Activated CD4-positive, alpha-beta T cell treated with anti-CD3 and anti-CD28 coated beads, Interleukin-2, amount 10 ng/mL, durations not matched to agents 24 days and 14 days (primary cell): Measurements from ENCODE around the gene PSD4. TPM values are rescaled to one million over a fixed set of nuclear protein-coding genes. Genes with fewer than 3 reads are reported as not detected.
A peak's percentile ranks its signal among the peaks of the same experiment; 100 is the strongest.
"Not testable (repeated sequence)": the region's sequence is repeated elsewhere in the genome, so short reads cannot be mapped to it uniquely, and the experiment has no call there.

Experiments used
- DNase-seq: peaks from one replicate; pipeline ENCODE4 v3.0.0; 2022
- H3K27ac Mint-ChIP-seq: one replicate; pipeline ENCODE4 v1.8.0; 2022; ENCODE audit warnings: mild to moderate bottlenecking, mixed read lengths
- H3K27me3 Mint-ChIP-seq: one replicate; pipeline ENCODE4 v1.8.0; 2022; ENCODE audit warnings: mixed read lengths
- H3K36me3 Mint-ChIP-seq: one replicate; pipeline ENCODE4 v1.8.0; 2022; ENCODE audit warnings: low read depth, mild to moderate bottlenecking, mixed read lengths
- H3K4me1 Mint-ChIP-seq: one replicate; pipeline ENCODE4 v1.8.0; 2021; ENCODE audit warnings: mixed read lengths
- H3K4me3 Mint-ChIP-seq: one replicate; pipeline ENCODE4 v1.8.0; 2022; ENCODE audit warnings: mild to moderate bottlenecking, moderate library complexity, mixed read lengths
- H3K9me3 Mint-ChIP-seq: one replicate; pipeline ENCODE4 v1.8.0; 2021; ENCODE audit warnings: mixed read lengths
- intact Hi-C: fragments of 100-400 bp; cut with micrococcal nuclease; formaldehyde crosslinking; loops from one replicate; pipeline ENCODE4 v1.15.1; 2023
- total RNA-seq: library from RNA; stranded (reverse); gene quantifications from 2 replicates; pipeline ENCODE4 v1.2.3, GENCODE V29; 2022

Gene PSD4
- total RNA-seq, 1 donor from 2014 or later, result 278 TPM

- Mint-ChIP-seq H3K4me3 (no peak overlapping the region), H3K27ac (no peak overlapping the region), H3K4me1 (peaks cover 26% of the 10 kb centered on the region), H3K27me3 (peaks cover 2% of the 10 kb centered on the region), H3K9me3 (no peaks in the 10 kb centered on the region), H3K36me3 (no peaks in the 10 kb centered on the region)
- intact Hi-C loops, result no loop called here
- no peak for DNase-seq
These were observed 55.4 kb downstream of the PSD4 start for GRCh38 chr2:113228991-113229716.

GRCh38 chr2:113229795-113230194 is 56.0 kb downstream of the PSD4 start:
- intact Hi-C loops, result loop anchor here (5.0 kb wide), 1 partner anchor 32 kb away; no protein-coding TSS in a partner anchor
- Mint-ChIP-seq H3K4me3 (no peak overlapping the region), H3K27me3 (no peaks in the 10 kb centered on the region), H3K4me1 (peaks cover 26% of the 10 kb centered on the region), H3K9me3 (no peaks in the 10 kb centered on the region), H3K27ac (no peak overlapping the region), H3K36me3 (no peaks in the 10 kb centered on the region)
- DNase-seq, result no peak

- Mint-ChIP-seq H3K4me3 (peak overlapping the region; percentile 14), H3K27ac (peak overlapping the region; percentile 78)
- no peak for DNase-seq
These were observed 56.8 kb downstream of the PSD4 start for GRCh38 chr2:113230531-113230930.

GRCh38 chr2:113231064-113231463 is 57.3 kb downstream of the PSD4 start:
- DNase-seq, result no peak
- intact Hi-C loops, result loop anchor here (5.0 kb wide), 1 partner anchor 34 kb away; no protein-coding TSS in a partner anchor
- Mint-ChIP-seq H3K36me3 (peaks cover 3% of the 10 kb centered on the region), H3K27ac (no peak overlapping the region), H3K9me3 (no peaks in the 10 kb centered on the region), H3K27me3 (no peaks in the 10 kb centered on the region), H3K4me3 (no peak overlapping the region), H3K4me1 (peaks cover 28% of the 10 kb centered on the region)

More at GRCh38 chr2:113230531-113230930, 56.8 kb downstream of the PSD4 start:
- Mint-ChIP-seq H3K4me1 (peaks cover 28% of the 10 kb centered on the region), H3K9me3 (no peaks in the 10 kb centered on the region), H3K36me3 (peaks cover 3% of the 10 kb centered on the region), H3K27me3 (no peaks in the 10 kb centered on the region)
- intact Hi-C loops, result loop anchor here (5.0 kb wide), 1 partner anchor 33 kb away; no protein-coding TSS in a partner anchor

- no peak for DNase-seq
- Mint-ChIP-seq H3K27ac (no peak overlapping the region), H3K4me1 (peaks cover 28% of the 10 kb centered on the region), H3K4me3 (no peak overlapping the region), H3K36me3 (peaks cover 3% of the 10 kb centered on the region), H3K9me3 (no peaks in the 10 kb centered on the region), H3K27me3 (no peaks in the 10 kb centered on the region)
- intact Hi-C loops, result loop anchor here (5.0 kb wide), 1 partner anchor 35 kb away; no protein-coding TSS in a partner anchor
These were observed 58.4 kb downstream of the PSD4 start for GRCh38 chr2:113232123-113232522.

GRCh38 chr2:113232740-113233139 is 59.0 kb downstream of the PSD4 start:
- no peak overlapping the region for H3K4me3 Mint-ChIP-seq
- intact Hi-C loops, result loop anchor here (5.0 kb wide), 1 partner anchor 35 kb away; no protein-coding TSS in a partner anchor
- no peaks in the 10 kb centered on the region for H3K27me3 Mint-ChIP-seq
- no peak for DNase-seq
- peaks cover 30% of the 10 kb centered on the region for H3K4me1 Mint-ChIP-seq
- H3K9me3 Mint-ChIP-seq, result no peaks in the 10 kb centered on the region
- peaks cover 3% of the 10 kb centered on the region for H3K36me3 Mint-ChIP-seq
- no peak overlapping the region for H3K27ac Mint-ChIP-seq

GRCh38 chr2:113233593-113234550 is 60.1 kb downstream of the PSD4 start:
- H3K4me3 Mint-ChIP-seq, result no peak overlapping the region
- H3K27me3 Mint-ChIP-seq, result no peaks in the 10 kb centered on the region
- no peaks in the 10 kb centered on the region for H3K9me3 Mint-ChIP-seq
- intact Hi-C loops, result loop anchor here (5.0 kb wide), 1 partner anchor 37 kb away; no protein-coding TSS in a partner anchor
- H3K4me1 Mint-ChIP-seq, result peaks cover 25% of the 10 kb centered on the region
- peak overlapping the region; percentile 15 for H3K27ac Mint-ChIP-seq
- peaks cover 3% of the 10 kb centered on the region for H3K36me3 Mint-ChIP-seq
- DNase-seq, result no peak

GRCh38 chr2:113234721-113235346 is 61.1 kb downstream of the PSD4 start:
- Mint-ChIP-seq H3K36me3 (peaks cover 3% of the 10 kb centered on the region), H3K9me3 (no peaks in the 10 kb centered on the region), H3K4me1 (peaks cover 25% of the 10 kb centered on the region), H3K27me3 (no peaks in the 10 kb centered on the region), H3K4me3 (peak overlapping the region; percentile 92), H3K27ac (peak overlapping the region; percentile 95)
- intact Hi-C loops, result loop anchor here (5.0 kb wide), 1 partner anchor 38 kb away; no protein-coding TSS in a partner anchor
- no peak for DNase-seq

- Mint-ChIP-seq H3K27ac (peak overlapping the region; percentile 95), H3K4me3 (peak overlapping the region; percentile 92), H3K4me1 (peaks cover 25% of the 10 kb centered on the region)
- H3K27me3 Mint-ChIP-seq, intact Hi-C loops, H3K36me3 Mint-ChIP-seq, H3K9me3 Mint-ChIP-seq: not testable (repeated sequence)
- DNase-seq, result peak; percentile 86
These were observed 61.8 kb downstream of the PSD4 start for GRCh38 chr2:113235347-113236226.

GRCh38 chr2:113236367-113237159 is 62.8 kb downstream of the PSD4 start:
- Mint-ChIP-seq H3K4me3 (peak overlapping the region; percentile 34), H3K4me1 (peaks cover 24% of the 10 kb centered on the region), H3K27me3 (peaks cover 2% of the 10 kb centered on the region), H3K9me3 (no peaks in the 10 kb centered on the region), H3K36me3 (peaks cover 5% of the 10 kb centered on the region), H3K27ac (peak overlapping the region; percentile 26)
- no peak for DNase-seq
- intact Hi-C loops, result no loop called here

- Mint-ChIP-seq H3K4me1 (peaks cover 26% of the 10 kb centered on the region), H3K27ac (no peak overlapping the region), H3K36me3 (peaks cover 5% of the 10 kb centered on the region), H3K4me3 (no peak overlapping the region), H3K27me3 (peaks cover 2% of the 10 kb centered on the region), H3K9me3 (no peaks in the 10 kb centered on the region)
- DNase-seq, result no peak
- intact Hi-C loops, result no loop called here
These were observed 63.9 kb downstream of the PSD4 start for GRCh38 chr2:113237604-113238160.
